HUES6 (cell line): ENCODE data around the gene PPL.

ENCODE experiments used
- H3K27ac ChIP-seq: 2 replicates; pipeline ENCODE4 v1.7.0; 2013; ENCODE audit warnings: low read depth, mild to moderate bottlenecking, low read length, inconsistent platforms
- H3K27me3 ChIP-seq: 2 replicates; pipeline ENCODE4 v1.6.1; 2013; ENCODE audit warnings: low read length; ENCODE audit not compliant: control insufficient read depth, insufficient read depth
- H3K36me3 ChIP-seq: 2 replicates; pipeline ENCODE4 v1.6.1; 2013; ENCODE audit warnings: low read length; ENCODE audit not compliant: control insufficient read depth, insufficient read depth
- H3K4me1 ChIP-seq: 2 replicates; pipeline ENCODE4 v1.6.1; 2013; ENCODE audit warnings: low read length; ENCODE audit not compliant: control insufficient read depth, insufficient read depth
- H3K4me3 ChIP-seq: 2 replicates; pipeline ENCODE4 v1.5.1; 2013; ENCODE audit warnings: low read depth, low read length
- H3K9ac ChIP-seq: one replicate; pipeline ENCODE4 v1.6.1; 2013; ENCODE audit warnings: mild to moderate bottlenecking, low read length
- H3K9me3 ChIP-seq: 2 replicates; pipeline ENCODE4 v1.6.1; 2013; ENCODE audit warnings: low read depth, low read length; ENCODE audit not compliant: control insufficient read depth, insufficient read depth

PPL gene

DNA sequence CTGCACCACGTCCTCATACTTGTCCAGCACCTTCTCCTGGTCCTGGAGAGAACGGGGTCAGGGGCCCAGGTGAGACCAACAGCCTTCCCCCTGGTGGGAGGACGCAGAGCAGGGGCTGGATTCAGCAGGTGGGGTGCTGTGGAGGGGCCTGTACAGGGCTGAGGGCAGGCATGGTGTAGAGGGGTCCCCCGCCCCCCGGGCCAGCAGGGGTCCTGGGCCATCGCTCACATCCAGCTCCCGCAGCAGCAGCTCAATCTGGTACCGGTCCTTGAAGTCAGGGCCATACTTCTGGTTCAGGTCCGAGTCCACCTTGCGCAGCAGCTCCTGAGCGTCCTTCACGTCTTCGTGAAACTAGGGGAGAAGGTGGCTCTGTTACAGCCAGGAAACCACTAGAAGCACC, 41.6 kb downstream of the PPL start:
- Histone ChIP-seq H3K9me3 (0 out of 2 replicates have a peak, but pooled peaks cover 3% of the 10 kb centered on the region), H3K4me1 (no peaks in the 10 kb centered on the region), H3K27me3 (no peaks in the 10 kb centered on the region), H3K9ac (no peak overlapping the region), H3K27ac (no peak overlapping the region), H3K4me3 (no peak overlapping the region), H3K36me3 (peaks cover 92% of the 10 kb centered on the region)

DNA sequence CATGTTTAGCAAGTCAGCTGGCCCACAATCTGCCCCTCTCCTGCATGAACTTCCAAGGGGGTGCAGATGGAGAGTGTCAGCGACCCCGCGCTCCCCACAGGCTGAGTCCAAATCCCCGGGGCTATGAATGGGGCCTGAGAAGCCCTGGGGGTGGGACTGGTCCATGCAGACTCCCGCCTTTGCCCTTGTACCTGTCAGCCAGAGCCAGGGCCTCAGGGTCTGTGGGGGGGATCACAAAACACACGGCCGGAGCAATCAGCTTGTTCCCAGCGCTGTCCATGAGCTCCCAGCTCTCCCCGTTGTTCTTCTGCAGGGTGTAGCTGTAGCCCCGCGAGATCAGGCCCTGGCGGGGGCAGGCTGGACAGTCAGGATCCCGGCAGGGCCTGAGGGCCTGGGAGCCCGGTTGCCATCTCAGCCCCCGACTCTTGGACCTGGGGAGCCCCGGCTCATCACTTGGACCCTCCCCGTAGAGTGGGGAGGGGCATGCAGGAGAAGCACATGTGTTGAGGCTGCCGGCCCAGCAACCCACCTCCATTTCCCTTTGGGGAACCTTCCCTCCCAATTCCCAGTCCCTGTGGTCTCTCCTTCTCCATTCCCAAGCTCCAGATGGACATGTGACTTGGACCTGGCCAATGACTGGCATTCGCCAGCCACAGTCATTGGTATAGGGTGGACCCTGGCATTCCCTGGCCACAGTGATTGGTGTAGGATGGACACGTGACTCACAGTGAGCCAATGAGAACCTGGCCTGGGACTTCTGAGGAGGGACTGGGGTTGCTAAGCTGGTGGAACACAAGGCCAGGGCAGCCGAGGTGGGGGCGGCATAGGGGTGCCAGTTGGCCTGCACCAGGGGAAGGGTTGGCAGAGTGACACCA, 42.4 kb downstream of the PPL start:
- Histone ChIP-seq H3K9ac (no peak overlapping the region), H3K27me3 (no peaks in the 10 kb centered on the region), H3K4me1 (no peaks in the 10 kb centered on the region), H3K36me3 (peaks cover 95% of the 10 kb centered on the region), H3K27ac (no peak overlapping the region), H3K4me3 (no peak overlapping the region), H3K9me3 (0 out of 2 replicates have a peak, but pooled peaks cover 3% of the 10 kb centered on the region)

GRCh38 chr16:4893103-4893862, 43.7 kb downstream of the PPL start:
- 0 out of 2 replicates have a peak, but pooled peaks cover 1% of the 10 kb centered on the region for H3K9me3 ChIP-seq
- no peak overlapping the region for H3K4me3 ChIP-seq
- H3K27ac ChIP-seq, result no peak overlapping the region
- H3K27me3 ChIP-seq, result no peaks in the 10 kb centered on the region
- peaks cover 91% of the 10 kb centered on the region for H3K36me3 ChIP-seq
- H3K4me1 ChIP-seq, result no peaks in the 10 kb centered on the region
- H3K9ac ChIP-seq, result no peak overlapping the region

DNA sequence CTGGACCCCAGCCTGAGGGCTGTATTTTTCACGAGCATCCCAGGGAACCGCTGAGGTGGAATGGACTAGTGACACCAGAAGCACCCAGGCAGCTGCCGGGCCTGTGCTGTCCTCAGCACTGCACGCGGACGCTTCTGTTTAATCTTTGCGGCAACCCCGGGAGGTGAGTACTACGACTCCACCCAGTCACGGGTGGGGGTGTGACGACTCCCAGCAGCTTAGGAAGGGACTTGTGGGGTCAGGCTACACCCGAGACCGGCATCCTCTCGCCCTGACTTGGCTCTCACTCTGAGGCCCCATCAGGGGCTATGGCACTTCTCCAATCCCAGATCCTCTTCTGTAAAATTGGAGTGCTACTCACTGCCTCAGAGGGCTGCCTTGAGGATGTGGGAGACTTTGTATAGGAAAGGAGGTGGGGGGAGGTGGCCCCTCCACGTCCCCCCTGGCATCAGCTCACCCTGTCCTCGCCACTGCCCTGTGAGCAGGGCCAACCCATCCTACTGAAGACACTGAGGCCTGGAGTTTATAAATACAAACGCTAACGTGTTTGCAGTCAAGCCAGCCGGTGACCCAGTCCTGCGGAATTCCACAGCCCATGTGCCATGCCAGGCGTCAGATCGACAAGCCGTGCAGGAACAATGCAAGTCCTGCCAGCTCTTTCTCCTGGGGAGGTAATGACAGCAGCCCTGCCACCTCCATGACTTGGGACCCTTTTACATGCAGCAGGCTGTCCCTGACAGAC, 44.4 kb downstream of the PPL start:
- H3K4me3 ChIP-seq, result no peak overlapping the region
- H3K27ac ChIP-seq, result no peak overlapping the region
- H3K9me3 ChIP-seq, result no peaks in the 10 kb centered on the region
- H3K9ac ChIP-seq, result no peak overlapping the region
- H3K4me1 ChIP-seq, result no peaks in the 10 kb centered on the region
- no peaks in the 10 kb centered on the region for H3K27me3 ChIP-seq
- H3K36me3 ChIP-seq, result peaks cover 91% of the 10 kb centered on the region

GRCh38 chr16:4891886-4892216, 45.1 kb downstream of the PPL start:
- no peak overlapping the region for H3K4me3 ChIP-seq
- peaks cover 93% of the 10 kb centered on the region for H3K36me3 ChIP-seq
- H3K27me3 ChIP-seq, result no peaks in the 10 kb centered on the region
- no peaks in the 10 kb centered on the region for H3K4me1 ChIP-seq
- no peak overlapping the region for H3K27ac ChIP-seq
- no peak overlapping the region for H3K9ac ChIP-seq
- no peaks in the 10 kb centered on the region for H3K9me3 ChIP-seq

DNA sequence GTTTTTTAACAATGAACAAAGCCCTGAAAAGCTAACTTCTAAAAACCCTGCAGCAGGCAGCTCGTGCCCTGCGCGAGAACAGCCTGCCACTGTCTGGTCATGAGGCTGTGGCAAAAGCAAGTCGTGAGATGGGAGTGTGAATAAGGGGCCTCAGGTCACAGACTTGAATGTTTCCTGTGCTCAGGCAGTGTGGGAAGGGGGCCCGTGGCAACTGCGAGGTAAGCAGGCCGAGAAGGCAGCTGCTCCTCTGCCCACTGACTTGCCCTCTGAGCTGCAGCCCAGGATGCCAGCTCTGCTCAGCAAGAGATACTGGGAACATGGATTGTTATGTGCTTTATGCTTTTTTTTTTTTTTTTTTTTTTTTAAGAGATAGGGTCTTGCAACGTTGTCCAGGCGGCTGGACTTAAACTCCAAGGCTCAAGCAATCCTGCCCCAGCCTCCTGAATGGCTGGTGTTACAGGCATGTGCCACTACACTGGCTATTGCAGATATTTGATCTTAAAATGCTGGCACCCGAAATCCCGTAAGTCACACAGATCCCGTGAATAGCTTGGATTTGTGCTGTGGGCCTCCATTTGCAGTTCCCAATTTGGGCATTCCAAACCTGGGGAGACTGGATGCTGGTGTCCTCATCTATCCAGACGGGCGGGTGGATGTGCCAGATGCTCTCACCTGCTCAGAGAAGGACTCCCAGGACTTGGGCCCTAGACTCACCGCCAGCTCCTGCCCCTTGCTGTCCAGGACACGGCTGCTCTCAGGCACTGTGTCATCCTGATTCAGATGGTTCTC, 45.7 kb downstream of the PPL start:
- Histone ChIP-seq H3K27me3 (no peaks in the 10 kb centered on the region), H3K9ac (no peak overlapping the region), H3K27ac (no peak overlapping the region), H3K36me3 (peaks cover 94% of the 10 kb centered on the region), H3K9me3 (no peaks in the 10 kb centered on the region), H3K4me3 (no peak overlapping the region), H3K4me1 (no peaks in the 10 kb centered on the region)

DNA sequence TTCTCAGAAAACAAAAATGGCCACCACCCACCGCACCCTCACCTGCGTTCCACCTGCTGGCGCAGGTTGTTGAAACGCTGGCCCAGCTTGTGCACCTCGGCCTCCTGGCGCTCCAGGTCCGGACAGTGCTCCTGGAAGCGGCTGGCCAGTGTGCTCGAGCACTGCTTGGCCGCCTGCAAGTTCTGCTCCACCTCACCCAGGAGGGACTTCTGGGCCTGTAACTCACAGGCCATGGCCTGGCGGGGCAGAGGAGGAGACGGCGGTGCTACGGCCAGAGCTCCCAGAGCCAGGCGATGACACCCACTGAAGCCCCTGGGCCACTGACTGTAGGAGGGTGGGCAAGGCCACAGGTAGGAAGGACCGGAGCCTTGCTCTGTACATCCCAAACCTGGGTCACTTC, 46.3 kb downstream of the PPL start:
- Histone ChIP-seq H3K9ac (no peak overlapping the region), H3K4me1 (no peaks in the 10 kb centered on the region), H3K27me3 (no peaks in the 10 kb centered on the region), H3K27ac (no peak overlapping the region), H3K36me3 (peaks cover 94% of the 10 kb centered on the region), H3K9me3 (no peaks in the 10 kb centered on the region), H3K4me3 (no peak overlapping the region)

- no peak overlapping the region for H3K27ac ChIP-seq
- H3K27me3 ChIP-seq, result no peaks in the 10 kb centered on the region
- H3K4me1 ChIP-seq, result no peaks in the 10 kb centered on the region
- no peak overlapping the region for H3K4me3 ChIP-seq
- H3K9ac ChIP-seq, result no peak overlapping the region
- H3K9me3 ChIP-seq, result no peaks in the 10 kb centered on the region
- peaks cover 94% of the 10 kb centered on the region for H3K36me3 ChIP-seq
These were observed 46.9 kb downstream of the PPL start for GRCh38 chr16:4890026-4890425.

DNA sequence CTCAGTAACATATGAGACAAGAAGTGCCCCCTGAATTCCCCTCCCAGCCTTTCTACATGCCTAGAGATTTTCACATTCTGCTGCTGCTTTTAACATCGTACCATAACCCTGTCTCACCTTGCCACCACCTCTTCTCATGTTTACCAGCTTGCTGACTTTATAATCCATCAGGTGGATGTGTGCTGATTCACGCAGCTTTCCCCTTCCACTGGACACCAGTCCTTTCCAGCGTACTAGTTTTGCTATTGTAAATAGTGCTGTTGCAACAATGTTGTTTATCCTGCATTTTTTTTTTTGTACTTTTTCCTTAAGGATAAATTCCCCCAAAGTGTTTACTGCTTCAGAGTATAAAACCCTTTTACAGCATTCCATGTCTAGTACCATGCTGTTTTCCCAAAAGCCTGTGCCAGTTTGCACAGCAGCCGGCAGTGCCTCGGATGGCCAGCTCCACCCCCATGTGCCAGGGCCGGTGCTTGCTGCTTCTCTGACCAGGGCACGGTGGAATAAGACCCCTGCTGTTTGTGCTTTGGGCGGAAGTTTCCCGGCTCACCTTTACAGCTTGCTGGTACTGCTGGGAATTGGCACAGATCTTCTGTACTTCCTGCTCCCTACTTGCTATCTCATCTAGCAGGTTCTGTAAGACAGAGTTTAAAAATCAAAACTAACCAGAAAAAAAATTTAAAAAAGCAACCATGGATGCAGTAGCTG, 48.4 kb downstream of the PPL start:
- peaks cover 94% of the 10 kb centered on the region for H3K36me3 ChIP-seq
- no peaks in the 10 kb centered on the region for H3K4me1 ChIP-seq
- no peak overlapping the region for H3K4me3 ChIP-seq
- no peak overlapping the region for H3K9ac ChIP-seq
- no peak overlapping the region for H3K27ac ChIP-seq
- H3K9me3 ChIP-seq, result no peaks in the 10 kb centered on the region
- H3K27me3 ChIP-seq, result no peaks in the 10 kb centered on the region

DNA sequence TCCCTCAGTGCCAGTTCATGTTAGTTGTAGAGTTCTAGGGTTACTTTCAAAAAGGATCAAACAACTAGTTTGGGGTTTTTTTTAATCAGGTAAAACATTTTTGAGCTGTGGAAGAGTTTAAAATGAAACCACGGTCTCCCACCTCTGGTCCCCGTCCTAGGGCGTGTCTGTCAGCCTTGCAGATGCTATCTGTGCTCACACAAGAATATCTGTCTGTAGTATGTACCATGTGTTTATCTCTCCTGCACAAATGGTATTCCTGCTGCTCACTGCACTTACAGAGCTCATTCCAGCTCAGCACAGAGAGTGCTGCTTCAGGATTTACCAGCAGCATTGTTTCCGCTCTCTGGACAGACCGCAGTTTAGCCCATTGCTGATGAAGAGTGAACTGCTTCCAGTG, 50.8 kb downstream of the PPL start:
- Histone ChIP-seq H3K4me3 (no peak overlapping the region), H3K9me3 (no peaks in the 10 kb centered on the region), H3K36me3 (peaks cover 95% of the 10 kb centered on the region), H3K9ac (no peak overlapping the region), H3K27ac (no peak overlapping the region), H3K4me1 (no peaks in the 10 kb centered on the region), H3K27me3 (no peaks in the 10 kb centered on the region)
